ENCODE results near the gene MKKS.

The MKKS gene

DNA sequence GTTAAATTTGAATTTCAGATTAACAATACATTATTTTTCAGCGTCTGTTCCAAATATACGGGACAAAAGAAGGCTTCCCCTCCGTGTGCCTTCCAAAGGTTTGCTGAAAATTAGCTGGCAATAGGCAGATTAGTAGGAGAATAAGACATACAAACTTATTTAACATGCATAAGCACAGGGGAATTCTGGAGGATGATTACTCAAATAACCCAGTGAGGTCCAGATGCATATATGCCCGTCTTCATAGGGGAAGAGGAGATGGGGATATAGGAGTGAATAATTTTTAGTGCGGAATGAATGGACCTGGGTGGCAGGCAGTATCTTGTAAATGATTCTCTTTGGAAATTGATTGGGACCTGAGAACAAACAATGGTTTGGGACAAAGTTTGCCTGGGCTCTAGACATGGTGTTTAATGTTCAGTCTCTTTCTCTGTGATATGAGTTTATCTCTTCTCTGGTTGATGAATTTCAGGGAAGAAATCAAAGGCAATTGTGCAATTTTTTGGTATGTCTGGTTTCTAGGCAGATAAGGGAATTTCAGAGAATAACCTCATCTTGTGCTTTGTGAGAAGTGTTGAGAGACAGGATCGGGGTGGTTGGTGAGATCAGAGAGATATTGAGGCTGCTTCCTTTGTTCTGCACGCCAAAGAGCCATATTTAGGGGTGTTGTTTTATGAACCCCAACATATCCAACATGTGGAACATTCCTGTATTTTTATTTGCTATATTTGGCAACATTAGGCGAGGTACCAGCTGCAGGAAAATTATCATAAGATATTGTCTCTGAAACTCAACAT lies 63.7 kb downstream of the MKKS start:
- H3K4me3 ChIP-seq (ENCODE audit: low read depth, low read length): no peak overlapping the region
- TF ChIP-seq POLR2A (IDR thresholded peaks at IDR 0.05; ENCODE audit: extremely low read depth, insufficient read length) (no peak), MYC (IDR thresholded peaks at IDR 0.05; ENCODE audit: low read depth, low read length) (no peak), MAX (IDR thresholded peaks at IDR 0.05; ENCODE audit: low read depth, low read length) (no peak), CTCF (IDR thresholded peaks at IDR 0.05; ENCODE audit: low read depth, low read length) (no peak)
- DNase-seq (ENCODE audit: low read depth): no peak

- no peak for DNase-seq (ENCODE audit: low read depth)
- no peak for TF ChIP-seq MAX (IDR thresholded peaks at IDR 0.05; ENCODE audit: low read depth, low read length)
- no peak for TF ChIP-seq CTCF (IDR thresholded peaks at IDR 0.05; ENCODE audit: low read depth, low read length)
- TF ChIP-seq POLR2A (IDR thresholded peaks at IDR 0.05; ENCODE audit: extremely low read depth, insufficient read length): no peak
- no peak for TF ChIP-seq MYC (IDR thresholded peaks at IDR 0.05; ENCODE audit: low read depth, low read length)
- H3K4me3 ChIP-seq (ENCODE audit: low read depth, low read length): no peak overlapping the region
Measured at GRCh38 chr20:10369723-10370090, 64.3 kb downstream of the MKKS start.

GRCh38 chr20:10368702-10369041 lies 65.3 kb downstream of the MKKS start:
- no peak overlapping the region for H3K4me3 ChIP-seq (ENCODE audit: low read depth, low read length)
- no peak for TF ChIP-seq CTCF (IDR thresholded peaks at IDR 0.05; ENCODE audit: low read depth, low read length)
- TF ChIP-seq MYC (IDR thresholded peaks at IDR 0.05; ENCODE audit: low read depth, low read length): no peak
- no peak for DNase-seq (ENCODE audit: low read depth)

GRCh38 chr20:10367943-10368701 lies 65.9 kb downstream of the MKKS start:
- H3K4me3 ChIP-seq (ENCODE audit: low read depth, low read length): no peak overlapping the region
- no peak for TF ChIP-seq CTCF (IDR thresholded peaks at IDR 0.05; ENCODE audit: low read depth, low read length)
- TF ChIP-seq MYC (IDR thresholded peaks at IDR 0.05; ENCODE audit: low read depth, low read length): no peak
- no peak for TF ChIP-seq POLR2A (IDR thresholded peaks at IDR 0.05; ENCODE audit: extremely low read depth, insufficient read length)
- TF ChIP-seq MAX (IDR thresholded peaks at IDR 0.05; ENCODE audit: low read depth, low read length): no peak
- DNase-seq (ENCODE audit: low read depth): no peak

- no peak for DNase-seq (ENCODE audit: low read depth)
- TF ChIP-seq MYC (IDR thresholded peaks at IDR 0.05; ENCODE audit: low read depth, low read length): no peak
- TF ChIP-seq CTCF (IDR thresholded peaks at IDR 0.05; ENCODE audit: low read depth, low read length): no peak
- TF ChIP-seq POLR2A (IDR thresholded peaks at IDR 0.05; ENCODE audit: extremely low read depth, insufficient read length): no peak
- no peak for TF ChIP-seq MAX (IDR thresholded peaks at IDR 0.05; ENCODE audit: low read depth, low read length)
- H3K4me3 ChIP-seq (ENCODE audit: low read depth, low read length): no peak overlapping the region
Measured at GRCh38 chr20:10367693-10367942, 66.4 kb downstream of the MKKS start.

Data from NB4 (cell line).